Fibroblast of mammary gland (primary cell): ENCODE data around the gene OLIG1.

Experiments
- DNase-seq: peaks from one replicate; pipeline ENCODE4 v3.0.0-alpha.2; 2010; ENCODE audit warnings: low read depth
- H3K4me3 ChIP-seq: 2 replicates; pipeline ENCODE4 v1.5.1; 2011; ENCODE audit warnings: low read depth, mild to moderate bottlenecking, low read length, moderate library complexity; ENCODE audit not compliant: control insufficient read depth
- CTCF ChIP-seq: conservative IDR thresholded peaks from 2 replicates; pipeline ENCODE4 v1.5.1; 2011; ENCODE audit warnings: low read depth, low read length, inconsistent platforms; ENCODE audit not compliant: control insufficient read depth, insufficient read depth

The OLIG1 gene

GRCh38 chr21:33023574-33024200, 46.3 kb upstream of the OLIG1 start:
- DNase-seq, result no peak
- TF ChIP-seq CTCF, result no peak
- no peak overlapping the region for H3K4me3 ChIP-seq

- no peak overlapping the region for H3K4me3 ChIP-seq
- no peak for DNase-seq
- no peak for TF ChIP-seq CTCF
These were observed 45.5 kb upstream of the OLIG1 start for GRCh38 chr21:33024201-33025103.

- no peak for DNase-seq
- H3K4me3 ChIP-seq, result no peak overlapping the region
- TF ChIP-seq CTCF, result no peak
These were observed 44.8 kb upstream of the OLIG1 start for GRCh38 chr21:33025106-33025488.

- DNase-seq, result no peak
- H3K4me3 ChIP-seq, result no peak within 1 kb of the TSS
- no peak for TF ChIP-seq CTCF
These were observed 44.2 kb upstream of the OLIG1 start, which contains the start of gene OLIG2 for GRCh38 chr21:33025489-33026442. Gene OLIG2, plus strand, starts transcription at chr21:33025935. Its CDS starts 928 bp downstream, at chr21:33026863.

GRCh38 chr21:33026443-33026858, 43.5 kb upstream of the OLIG1 start:
- H3K4me3 ChIP-seq, result no peak overlapping the region
- TF ChIP-seq CTCF, result no peak
- no peak for DNase-seq

GRCh38 chr21:33026878-33027400, 43.0 kb upstream of the OLIG1 start:
- H3K4me3 ChIP-seq, result no peak overlapping the region
- peak; percentile 36 for DNase-seq
- no peak for TF ChIP-seq CTCF
